Endothelial cell (in vitro differentiated cells): Measurements from ENCODE around the gene INSYN2A. TPM values are rescaled to one million over a fixed set of nuclear protein-coding genes. Genes with fewer than 3 reads are reported as not detected.

Experiments used
- DNase-seq: peaks from one replicate; pipeline ENCODE4 v3.0.0; 2021; ENCODE audit warnings: low spot score
- H3K27ac Mint-ChIP-seq: one replicate; pipeline ENCODE4 v1.8.0; 2021; ENCODE audit warnings: mixed read lengths, inconsistent platforms; ENCODE audit not compliant: unreplicated experiment
- H3K27me3 Mint-ChIP-seq: one replicate; pipeline ENCODE4 v1.8.0; 2021; ENCODE audit warnings: mild to moderate bottlenecking, moderate library complexity, mixed read lengths, inconsistent platforms; ENCODE audit not compliant: unreplicated experiment
- H3K36me3 Mint-ChIP-seq: one replicate; pipeline ENCODE4 v1.8.0; 2021; ENCODE audit warnings: mild to moderate bottlenecking, low read depth, mixed read lengths, inconsistent platforms; ENCODE audit not compliant: unreplicated experiment
- H3K4me1 Mint-ChIP-seq: one replicate; pipeline ENCODE4 v1.8.0; 2021; ENCODE audit warnings: mild to moderate bottlenecking, mixed read lengths, inconsistent platforms; ENCODE audit not compliant: unreplicated experiment
- H3K4me3 Mint-ChIP-seq: one replicate; pipeline ENCODE4 v1.8.0; 2021; ENCODE audit warnings: mild to moderate bottlenecking, mixed read lengths, inconsistent platforms; ENCODE audit not compliant: unreplicated experiment
- H3K9me3 Mint-ChIP-seq: one replicate; pipeline ENCODE4 v1.8.0; 2021; ENCODE audit warnings: mixed read lengths, inconsistent platforms; ENCODE audit not compliant: unreplicated experiment
- total RNA-seq: library from RNA; stranded (reverse); fragmentation: NEBNext Ultra II Directional; extraction: Animal tissue kit (Norgen Biotek cat#: 25700); gene quantifications from one replicate; pipeline ENCODE4 v1.2.1, GENCODE V29; 2021; ENCODE audit not compliant: unreplicated experiment
- TF ChIP-seq, protein P1 (sequence below): fragments of 200-600 bp; sonication (generic); IDR thresholded peaks from one replicate; pipeline ENCODE4 v1.5.0; 2021; ENCODE audit warnings: antibody characterized with exemption; ENCODE audit not compliant: unreplicated experiment

INSYN2A gene
- total RNA-seq, 1 donor from 2014 or later, result 1.7 TPM

DNA sequence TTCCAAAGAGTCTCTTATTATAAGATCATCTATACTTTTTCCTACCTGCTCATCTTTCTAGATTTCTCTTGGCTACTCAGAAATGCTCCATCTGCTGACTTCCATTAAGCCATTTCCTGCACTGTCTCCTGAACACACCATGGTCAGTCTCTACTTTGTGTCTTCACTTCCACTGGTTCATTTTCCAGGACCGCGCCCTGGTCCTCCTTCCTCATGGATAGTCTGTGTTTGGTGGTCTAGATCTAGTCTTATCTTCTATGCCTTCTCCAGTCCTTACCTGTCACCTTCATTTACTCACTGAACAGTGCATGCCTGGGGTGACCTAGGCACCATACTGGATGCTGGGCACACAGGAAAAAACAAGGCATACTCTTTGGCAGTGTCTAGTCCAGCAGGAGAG, 11.8 kb downstream of the INSYN2A start:
- TF ChIP-seq, protein P1, sequence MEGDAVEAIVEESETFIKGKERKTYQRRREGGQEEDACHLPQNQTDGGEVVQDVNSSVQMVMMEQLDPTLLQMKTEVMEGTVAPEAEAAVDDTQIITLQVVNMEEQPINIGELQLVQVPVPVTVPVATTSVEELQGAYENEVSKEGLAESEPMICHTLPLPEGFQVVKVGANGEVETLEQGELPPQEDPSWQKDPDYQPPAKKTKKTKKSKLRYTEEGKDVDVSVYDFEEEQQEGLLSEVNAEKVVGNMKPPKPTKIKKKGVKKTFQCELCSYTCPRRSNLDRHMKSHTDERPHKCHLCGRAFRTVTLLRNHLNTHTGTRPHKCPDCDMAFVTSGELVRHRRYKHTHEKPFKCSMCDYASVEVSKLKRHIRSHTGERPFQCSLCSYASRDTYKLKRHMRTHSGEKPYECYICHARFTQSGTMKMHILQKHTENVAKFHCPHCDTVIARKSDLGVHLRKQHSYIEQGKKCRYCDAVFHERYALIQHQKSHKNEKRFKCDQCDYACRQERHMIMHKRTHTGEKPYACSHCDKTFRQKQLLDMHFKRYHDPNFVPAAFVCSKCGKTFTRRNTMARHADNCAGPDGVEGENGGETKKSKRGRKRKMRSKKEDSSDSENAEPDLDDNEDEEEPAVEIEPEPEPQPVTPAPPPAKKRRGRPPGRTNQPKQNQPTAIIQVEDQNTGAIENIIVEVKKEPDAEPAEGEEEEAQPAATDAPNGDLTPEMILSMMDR, result no peak
- no peak for DNase-seq
- Mint-ChIP-seq H3K27me3 (no peaks in the 10 kb centered on the region), H3K9me3 (no peaks in the 10 kb centered on the region), H3K36me3 (peaks cover 17% of the 10 kb centered on the region), H3K4me1 (peaks cover 10% of the 10 kb centered on the region), H3K27ac (no peak overlapping the region), H3K4me3 (no peak overlapping the region)

DNA sequence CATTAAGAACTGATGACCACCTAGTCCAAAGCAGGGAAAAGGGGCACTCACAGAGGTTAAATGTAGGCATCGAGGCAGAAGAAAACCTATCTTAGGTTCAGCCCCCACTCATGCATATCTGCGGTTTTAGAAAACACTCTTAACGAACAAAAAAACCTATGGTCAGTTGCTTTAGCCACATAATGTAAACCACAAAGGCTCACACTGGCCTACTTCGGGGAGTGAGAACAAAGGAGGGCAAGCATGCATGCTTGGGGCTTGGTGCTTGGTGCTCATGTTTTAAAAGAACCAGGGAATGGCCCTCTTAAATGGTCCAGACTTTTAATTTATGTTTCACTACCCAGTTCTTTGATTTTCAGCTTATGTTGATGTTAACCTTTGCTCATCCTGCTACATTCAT, 14.2 kb downstream of the INSYN2A start:
- no peak for DNase-seq
- TF ChIP-seq, protein P1, result no peak
- Mint-ChIP-seq H3K4me3 (no peak overlapping the region), H3K27me3 (peaks cover 3% of the 10 kb centered on the region), H3K27ac (no peak overlapping the region), H3K4me1 (peaks cover 6% of the 10 kb centered on the region), H3K36me3 (peaks cover 17% of the 10 kb centered on the region), H3K9me3 (no peaks in the 10 kb centered on the region)

DNA sequence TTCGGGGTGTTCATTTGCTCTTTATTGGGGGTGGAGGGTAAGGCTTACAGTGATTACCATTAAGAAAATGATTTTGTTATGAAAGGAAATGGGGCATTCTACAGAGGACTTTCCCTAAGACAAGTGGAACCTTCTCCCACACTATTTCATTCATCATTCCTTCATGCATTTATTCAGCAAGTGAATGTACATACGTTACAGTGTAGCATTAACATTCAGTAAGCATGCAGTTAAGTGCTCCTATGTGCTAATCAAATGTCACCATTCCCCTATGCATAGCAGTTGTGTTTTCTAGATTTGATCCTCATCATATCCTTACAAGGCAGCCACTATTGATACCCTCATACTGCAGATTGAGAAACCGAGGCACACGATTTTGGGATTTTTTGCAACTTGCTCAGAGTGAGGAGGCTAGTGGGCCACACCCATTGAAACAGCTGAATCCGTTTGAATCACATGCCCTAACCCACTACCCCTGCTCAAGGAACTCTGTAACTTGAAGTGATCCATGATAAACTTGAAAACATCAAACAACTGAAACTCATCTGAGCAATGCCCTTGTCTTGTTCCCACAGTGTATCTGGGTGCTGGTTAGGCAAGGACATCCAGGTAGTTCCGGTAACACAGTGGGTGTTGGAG, 16.7 kb downstream of the INSYN2A start:
- H3K9me3 Mint-ChIP-seq, result no peaks in the 10 kb centered on the region

DNA sequence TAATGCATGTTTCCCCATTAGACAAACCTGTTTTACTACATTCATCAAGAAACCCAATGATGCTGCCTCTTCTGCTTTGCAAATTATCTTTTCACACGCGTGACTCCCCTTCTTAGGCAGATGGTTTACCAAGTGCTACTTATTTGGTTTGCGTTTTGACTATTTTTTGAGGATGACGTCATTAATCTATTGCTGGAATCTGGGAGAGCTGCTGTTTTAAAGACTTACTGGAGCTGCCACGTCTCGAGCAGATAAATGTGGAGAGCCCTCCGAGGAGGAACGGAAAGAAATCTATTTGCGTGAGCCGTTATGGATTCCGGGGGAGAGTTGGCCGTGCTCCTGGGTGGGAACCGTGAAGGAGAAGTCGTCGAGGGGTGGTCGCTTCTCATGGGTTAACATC, 19.7 kb downstream of the INSYN2A start:
- no peak overlapping the region for H3K4me3 Mint-ChIP-seq
- TF ChIP-seq, protein P1, result no peak
- peaks cover 4% of the 10 kb centered on the region for H3K27me3 Mint-ChIP-seq
- H3K4me1 Mint-ChIP-seq, result no peaks in the 10 kb centered on the region
- no peaks in the 10 kb centered on the region for H3K9me3 Mint-ChIP-seq
- no peak for DNase-seq
- H3K27ac Mint-ChIP-seq, result no peak overlapping the region
- peaks cover 18% of the 10 kb centered on the region for H3K36me3 Mint-ChIP-seq

More for the DNA sequence above, 16.7 kb downstream of the INSYN2A start:
- Mint-ChIP-seq H3K27ac (no peak overlapping the region), H3K4me1 (peaks cover 5% of the 10 kb centered on the region), H3K4me3 (no peak overlapping the region), H3K36me3 (peaks cover 17% of the 10 kb centered on the region), H3K27me3 (peaks cover 4% of the 10 kb centered on the region)
- DNase-seq, result no peak
- TF ChIP-seq, protein P1, result no peak

DNA sequence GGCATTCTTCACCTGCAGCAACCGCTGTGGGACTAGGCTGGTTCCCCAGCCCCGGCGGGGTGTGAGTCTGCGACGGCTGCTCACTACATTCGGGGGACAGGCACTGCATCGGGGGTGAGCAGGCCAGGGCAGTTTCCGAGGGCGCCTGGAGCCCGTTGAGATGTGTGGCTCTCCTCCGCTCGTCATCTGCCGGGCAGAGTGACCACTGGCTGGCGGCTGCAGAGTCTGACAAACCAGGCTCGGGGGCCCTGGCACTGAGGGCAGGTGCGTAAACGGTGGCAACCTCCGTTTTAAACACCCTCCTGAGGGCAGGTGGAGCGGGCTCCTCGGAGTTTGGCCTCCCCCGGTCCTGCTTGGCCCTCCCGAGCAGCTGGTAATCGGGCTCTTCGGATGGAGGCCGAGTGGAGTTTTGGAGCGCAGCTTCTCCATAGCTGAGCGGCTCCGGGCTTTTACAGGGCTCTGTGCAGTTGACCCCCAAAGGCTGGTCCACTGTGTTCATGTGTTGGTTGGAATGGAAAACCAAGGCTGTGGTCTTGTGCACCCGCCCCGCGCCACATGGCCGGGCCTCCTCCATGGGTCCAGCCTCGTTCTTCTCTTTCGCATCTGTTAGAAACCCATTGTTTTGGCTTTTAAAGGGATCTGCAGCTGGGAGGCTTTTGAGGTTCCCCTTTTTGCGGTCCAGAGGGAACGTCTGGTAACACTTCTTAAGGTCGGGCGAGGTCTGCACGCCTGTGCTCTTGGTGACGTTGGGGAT, 20.9 kb downstream of the INSYN2A start:
- Mint-ChIP-seq H3K9me3 (no peaks in the 10 kb centered on the region), H3K27ac (no peak overlapping the region), H3K36me3 (peaks cover 18% of the 10 kb centered on the region), H3K27me3 (peaks cover 4% of the 10 kb centered on the region), H3K4me1 (no peaks in the 10 kb centered on the region), H3K4me3 (no peak overlapping the region)
- TF ChIP-seq, protein P1, result no peak
- no peak for DNase-seq
